Breast epithelium (tissue), 4 donors: ENCODE results near the gene RENBP. TPM values are rescaled to one million over a fixed set of nuclear protein-coding genes. Genes with fewer than 3 reads are reported as not detected.
A peak's percentile ranks its signal among the peaks of the same experiment; 100 is the strongest.

Experiments
- DNase-seq, 2 donors: peaks; one replicate each; pipeline ENCODE4 v3.0.0-alpha.2; 2019; ENCODE audit warnings: low spot score in 2 of 2
- H3K27ac ChIP-seq, 2 donors: fragments of 200-600 bp; sonication (generic) in 1 of 2; one replicate each; pipeline ENCODE4 v1.5.1; 2016 to 2019; ENCODE audit warnings: mild to moderate bottlenecking in 1 of 2
- H3K27me3 ChIP-seq, 2 donors: fragments of 200-600 bp; sonication (generic) in 1 of 2; one replicate each; pipeline versions ENCODE4 v1.5.1 to v1.6.0; 2017 to 2019; ENCODE audit warnings: control low read depth in 1 of 2, mild to moderate bottlenecking in 1 of 2
- H3K36me3 ChIP-seq: fragments of 200-600 bp; one replicate; pipeline ENCODE4 v1.5.1; 2019
- H3K4me1 ChIP-seq, 2 donors: fragments of 200-600 bp; sonication (generic); one replicate each; pipeline ENCODE4 v1.5.1; 2016 to 2019; ENCODE audit warnings: control low read depth in 1 of 2
- H3K4me3 ChIP-seq, 3 donors: fragments of 200-600 bp; sonication (generic); 1 replicate in 2 of 3; 2 replicates in 1 of 3; pipeline ENCODE4 v1.5.1; 2016 to 2019; ENCODE audit warnings: mild to moderate bottlenecking in 3 of 3, moderate library complexity in 2 of 3
- H3K9me3 ChIP-seq, 2 donors: fragments of 200-600 bp; sonication (generic) in 1 of 2; one replicate each; pipeline ENCODE4 v1.5.1; 2016 to 2019; ENCODE audit warnings: control low read depth in 1 of 2
- CTCF ChIP-seq, 3 donors: fragments of 450-650 bp; IDR thresholded peaks; one replicate each; pipeline ENCODE4 v1.5.1; 2016 to 2017; ENCODE audit warnings: antibody characterized with exemption in 3 of 3, mild to moderate bottlenecking in 3 of 3, moderate library complexity in 3 of 3
- POLR2A ChIP-seq: fragments of 450-650 bp; IDR thresholded peaks from one replicate; pipeline ENCODE4 v1.6.1; 2016; ENCODE audit warnings: antibody characterized with exemption, mild to moderate bottlenecking, moderate library complexity
- POLR2AphosphoS5 ChIP-seq, 3 donors: sonication (generic); formaldehyde crosslinking; IDR thresholded peaks; one replicate each; pipeline ENCODE4 v1.6.1; 2017; ENCODE audit warnings: antibody characterized with exemption in 3 of 3
- intact Hi-C: fragments of 100-400 bp; cut with DNase I; formaldehyde crosslinking; loops from one replicate; pipeline ENCODE4 v1.15.1; 2023; ENCODE audit warnings: low total_unique reads
- total RNA-seq, 3 donors: library from RNA; depleted of rRNA; stranded (reverse); fragments of >200 nt; gene quantifications; one replicate each; pipeline ENCODE4 v1.1.0, GENCODE V29; 2016

Gene RENBP
- total RNA-seq, 3 donors from 2014 or later, result 6.6 to 50.7 (median 6.9) TPM

GRCh38 chrX:153950127-153950526 is 5.7 kb upstream of the RENBP start:
- Histone ChIP-seq H3K27ac (no peak overlapping the region), H3K9me3 (no peaks in the 10 kb centered on the region), H3K4me1 (no peaks in the 10 kb centered on the region), H3K4me3 (no peak overlapping the region), H3K36me3 (no peaks in the 10 kb centered on the region), H3K27me3 (peaks cover 0 to 15% of the 10 kb centered on the region in 2 donors)
- TF ChIP-seq CTCF (IDR thresholded peaks at IDR 0.05) (no peak), POLR2A (no peak), POLR2AphosphoS5 (IDR thresholded peaks at IDR 0.05) (no peak)
- no peak for DNase-seq
- intact Hi-C loops, result loop anchor here (5.0 to 10.0 kb wide), 2 partner anchors 155 to 188 kb away; partner anchors contain the start of genes IDH3G, PLXNB3 and SSR4

DNA sequence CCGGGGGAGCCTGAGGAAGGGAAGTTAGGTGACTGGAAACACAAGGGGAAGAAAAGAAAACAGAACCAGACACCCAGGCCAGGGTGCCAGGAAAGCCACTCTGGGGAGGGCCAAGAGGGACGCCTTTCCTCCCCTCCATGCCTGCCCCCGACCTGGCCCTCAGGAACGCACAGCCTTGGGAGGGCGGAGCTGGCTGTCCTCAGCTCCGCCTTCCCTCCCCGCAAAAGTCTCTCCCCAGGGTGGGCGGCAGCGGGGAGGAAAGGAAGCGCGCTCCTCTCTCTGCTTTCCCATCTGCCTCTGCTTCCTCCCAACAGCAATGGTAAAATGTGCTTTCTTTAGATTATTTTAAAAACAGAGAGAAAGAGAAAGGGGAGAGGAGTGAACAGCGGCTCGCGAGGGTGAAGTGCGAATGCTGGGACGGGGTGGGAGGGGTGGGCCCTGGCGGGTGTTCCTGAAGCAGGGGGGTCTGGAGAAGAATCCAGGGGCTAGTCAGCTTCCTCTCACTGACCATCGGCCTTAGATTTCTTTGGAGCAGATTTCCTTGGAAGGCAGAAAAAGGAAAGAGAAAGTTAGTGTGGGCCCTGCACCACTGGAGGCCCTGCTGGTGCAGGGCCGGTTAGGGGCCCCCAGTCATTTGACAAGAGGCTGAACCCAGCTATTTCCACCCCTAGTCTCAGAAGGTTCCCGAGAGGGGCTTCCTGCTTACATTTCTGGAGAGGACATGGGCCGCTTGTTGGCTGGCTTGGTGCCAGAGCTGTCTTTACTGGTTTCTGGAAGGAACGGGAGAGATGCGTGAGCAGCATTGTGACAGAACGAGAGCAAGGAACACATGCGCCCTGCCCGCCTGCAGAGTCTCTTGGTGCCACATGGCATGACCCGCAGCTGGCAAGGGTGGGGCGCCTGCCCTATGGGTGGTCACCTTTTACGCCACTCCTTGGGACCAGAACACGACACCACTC is 4.7 kb upstream of the RENBP start:
- no peak overlapping the region for H3K27ac ChIP-seq
- no peaks in the 10 kb centered on the region for H3K9me3 ChIP-seq
- no peaks in the 10 kb centered on the region for H3K4me1 ChIP-seq
- DNase-seq, result no peak
- H3K36me3 ChIP-seq, result no peaks in the 10 kb centered on the region
- TF ChIP-seq CTCF (IDR thresholded peaks at IDR 0.05) (no peak), POLR2A (no peak), POLR2AphosphoS5 (IDR thresholded peaks at IDR 0.05) (no peak)
- H3K27me3 ChIP-seq, result peaks cover 0 to 17% of the 10 kb centered on the region in 2 donors
- intact Hi-C loops, result no loop called here
- H3K4me3 ChIP-seq, result no peak overlapping the region

GRCh38 chrX:153948002-153948466 is 3.6 kb upstream of the RENBP start:
- no peak for DNase-seq
- intact Hi-C loops, result no loop called here

DNA sequence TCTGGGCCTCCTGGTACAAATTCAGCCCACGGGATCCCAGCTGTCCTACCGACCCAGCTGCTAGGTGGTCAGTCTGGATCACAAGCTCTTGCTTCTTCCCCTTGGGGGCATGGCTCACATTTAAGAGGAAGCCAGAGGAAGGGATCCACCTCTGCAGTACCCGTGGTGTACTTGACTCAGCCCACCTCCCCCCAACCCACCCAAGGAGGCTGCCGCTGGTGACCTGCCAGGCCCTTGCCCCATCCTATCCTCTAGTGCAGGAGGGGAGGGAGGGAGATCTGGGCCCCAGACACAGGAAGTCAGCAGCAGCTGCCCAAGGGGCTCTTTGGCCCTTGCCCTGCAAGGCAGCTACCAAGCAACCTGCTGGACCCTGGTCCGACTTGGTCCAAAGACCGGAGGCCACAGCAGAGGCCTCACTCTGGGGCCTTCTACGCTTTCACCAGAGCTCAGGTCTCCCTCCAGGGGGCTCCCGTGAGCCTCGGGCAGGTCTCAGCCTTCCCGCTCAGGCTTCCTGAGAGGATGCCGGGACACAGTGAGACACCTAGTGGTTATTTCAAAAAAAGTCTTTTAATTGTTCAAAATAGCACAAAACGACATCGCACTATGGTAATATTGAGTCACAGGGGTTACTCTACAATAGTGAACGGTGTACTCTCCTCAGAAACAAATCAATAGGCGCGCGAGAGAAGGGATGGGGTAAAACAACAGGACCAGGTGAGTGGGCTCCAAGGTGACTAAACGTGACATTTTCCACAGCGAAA is 2.7 kb upstream of the RENBP start:
- Histone ChIP-seq H3K36me3 (no peaks in the 10 kb centered on the region), H3K27me3 (peaks cover 0 to 32% of the 10 kb centered on the region in 2 donors), H3K4me3 (no peak overlapping the region), H3K4me1 (no peaks in the 10 kb centered on the region), H3K27ac (no peak overlapping the region), H3K9me3 (no peaks in the 10 kb centered on the region)
- DNase-seq, result peak in 1 of 2 donors; percentile 59
- TF ChIP-seq POLR2A (no peak), POLR2AphosphoS5 (IDR thresholded peaks at IDR 0.05) (no peak), CTCF (IDR thresholded peaks at IDR 0.05) (peak; percentile 47 to 70 (median 52))
- intact Hi-C loops, result no loop called here

More at GRCh38 chrX:153948002-153948466, 3.6 kb upstream of the RENBP start:
- TF ChIP-seq POLR2AphosphoS5 (IDR thresholded peaks at IDR 0.05) (no peak), CTCF (IDR thresholded peaks at IDR 0.05) (no peak)
- Histone ChIP-seq H3K4me1 (no peaks in the 10 kb centered on the region), H3K27ac (no peak overlapping the region), H3K27me3 (peaks cover 0 to 25% of the 10 kb centered on the region in 2 donors), H3K9me3 (no peaks in the 10 kb centered on the region), H3K4me3 (no peak overlapping the region), H3K36me3 (no peaks in the 10 kb centered on the region)
